IMR-90 (cell line): Measurements from ENCODE around the gene HCN2. TPM values are rescaled to one million over a fixed set of nuclear protein-coding genes. Genes with fewer than 3 reads are reported as not detected.

Experiments used
- ATAC-seq: fragments of 200-7000 bp; cut with Tn5 transposase; 2 replicates; pipeline ENCODE4 v1.9.1; 2020; ENCODE audit warnings: low read depth, mild to moderate bottlenecking, moderate library complexity
- BruUV-seq: library from RNA; stranded (reverse); fragments of 400-500 nt; replicated peaks from 2 replicates; lab custom pipeline; 2021; lab: Mats Ljungman, UMichigan
- CTCF ChIA-PET: fragments of 300-600 bp; formaldehyde crosslinking; extraction: SDS; loops from one replicate; lab custom pipeline; 2021; ENCODE audit warnings: antibody characterized with exemption; lab: Yijun Ruan, JAX
- POLR2A ChIA-PET: fragments of 300-600 bp; sonication (Branson Sonifier 250); formaldehyde crosslinking; loops from one replicate; lab custom pipeline; 2022; ENCODE audit warnings: antibody characterized with exemption; ENCODE audit not compliant: unreplicated experiment; lab: Charles Lee
- DNase-seq: peaks from one replicate; pipeline ENCODE4 v3.0.0; 2013
- H2AFZ ChIP-seq: replicated peaks from 2 replicates; pipeline ENCODE3; 2013; ENCODE audit warnings: low read length, mild to moderate bottlenecking; ENCODE audit not compliant: poor library complexity
- H2AK5ac ChIP-seq: 2 replicates; pipeline ENCODE4 v1.6.1; 2013; ENCODE audit warnings: low read depth, low read length, inconsistent platforms
- H2AK9ac ChIP-seq: replicated peaks from 2 replicates; pipeline ENCODE3; 2013; ENCODE audit warnings: mild to moderate bottlenecking, low read depth, low read length, moderate library complexity; ENCODE audit not compliant: poor library complexity
- H2BK120ac ChIP-seq: 2 replicates; pipeline ENCODE4 v1.6.1; 2013; ENCODE audit warnings: low read depth, low read length, inconsistent platforms
- H2BK15ac ChIP-seq: 3 replicates; pipeline ENCODE4 v1.6.1; 2013; ENCODE audit warnings: low read depth, low read length, inconsistent platforms
- H2BK20ac ChIP-seq: 2 replicates; pipeline ENCODE4 v1.6.1; 2013; ENCODE audit warnings: low read depth, mild to moderate bottlenecking, inconsistent platforms, low read length, moderate library complexity
- H2BK5ac ChIP-seq: 2 replicates; pipeline ENCODE4 v1.6.1; 2013; ENCODE audit warnings: mild to moderate bottlenecking, low read depth, low read length, inconsistent platforms; ENCODE audit not compliant: poor library complexity, severe bottlenecking
- H3K14ac ChIP-seq: replicated peaks from 2 replicates; pipeline ENCODE4 v1.6.1; 2013; ENCODE audit warnings: low read depth, low read length, inconsistent platforms
- H3K18ac ChIP-seq: 2 replicates; pipeline ENCODE4 v1.6.1; 2013; ENCODE audit warnings: low read depth, low read length, control low read depth
- H3K23ac ChIP-seq: 2 replicates; pipeline ENCODE4 v1.6.1; 2013; ENCODE audit warnings: low read depth, low read length, inconsistent platforms
- H3K27ac ChIP-seq: 2 replicates; pipeline ENCODE4 v1.5.1; 2013; ENCODE audit warnings: mild to moderate bottlenecking, control low read depth, low read length; ENCODE audit not compliant: insufficient read depth
- H3K27me3 ChIP-seq: 2 replicates; pipeline ENCODE4 v1.6.1; 2013; ENCODE audit warnings: low read length; ENCODE audit not compliant: control insufficient read depth, insufficient read depth
- H3K36me3 ChIP-seq: 2 replicates; pipeline ENCODE4 v1.6.1; 2013; ENCODE audit warnings: low read length, mixed read lengths; ENCODE audit not compliant: control insufficient read depth, insufficient read depth
- H3K4ac ChIP-seq: 2 replicates; pipeline ENCODE4 v1.6.1; 2013; ENCODE audit warnings: low read depth, low read length, inconsistent platforms
- H3K4me1 ChIP-seq: 2 replicates; pipeline ENCODE4 v1.6.1; 2013; ENCODE audit warnings: low read length, mixed read lengths; ENCODE audit not compliant: control insufficient read depth, insufficient read depth
- H3K4me2 ChIP-seq: 2 replicates; pipeline ENCODE4 v1.6.1; 2013; ENCODE audit warnings: low read depth, mild to moderate bottlenecking, control low read depth, low read length, moderate library complexity
- H3K4me3 ChIP-seq: 2 replicates; pipeline ENCODE4 v1.5.1; 2013; ENCODE audit warnings: low read depth, mild to moderate bottlenecking, control low read depth, low read length, moderate library complexity; ENCODE audit not compliant: insufficient read depth
- H3K56ac ChIP-seq: 2 replicates; pipeline ENCODE4 v1.6.1; 2013; ENCODE audit warnings: low read length, inconsistent platforms; ENCODE audit not compliant: insufficient read depth; ENCODE audit errors: extremely low read depth
- H3K79me1 ChIP-seq, 2 experiments: 2 replicates each; pipeline ENCODE4 v1.6.1; 2013; ENCODE audit warnings: low read length in 2 of 2, inconsistent platforms in 1 of 2, low read depth in 1 of 2
- H3K9ac ChIP-seq: 2 replicates; pipeline ENCODE4 v1.6.1; 2013; ENCODE audit warnings: low read depth, low read length, control low read depth
- H3K9me1 ChIP-seq: 2 replicates; pipeline ENCODE4 v1.6.1; 2013; ENCODE audit warnings: low read length, inconsistent platforms; ENCODE audit not compliant: insufficient read depth
- H3K9me3 ChIP-seq: 2 replicates; pipeline ENCODE4 v1.6.1; 2013; ENCODE audit warnings: low read length; ENCODE audit not compliant: control insufficient read depth, insufficient read depth
- H4K20me1 ChIP-seq: 2 replicates; pipeline ENCODE4 v1.6.1; 2013; ENCODE audit warnings: low read length, inconsistent platforms; ENCODE audit not compliant: insufficient read depth
- H4K5ac ChIP-seq: 2 replicates; pipeline ENCODE4 v1.6.1; 2013; ENCODE audit warnings: mild to moderate bottlenecking, low read depth, low read length, control low read depth
- H4K8ac ChIP-seq, 2 experiments: 2 replicates each; pipeline ENCODE4 v1.6.1; 2013; ENCODE audit warnings: low read depth in 2 of 2, low read length in 2 of 2, control low read depth in 1 of 2, inconsistent platforms in 1 of 2
- H4K91ac ChIP-seq: 2 replicates; pipeline ENCODE4 v1.6.1; 2013; ENCODE audit warnings: low read depth, low read length, inconsistent platforms; ENCODE audit not compliant: insufficient read depth
- BHLHE40 ChIP-seq: fragments of 150-350 bp; IDR thresholded peaks from 2 replicates; pipeline ENCODE4 v1.6.1; 2016; ENCODE audit warnings: mild to moderate bottlenecking, low read depth, low read length
- CHD1 ChIP-seq: IDR thresholded peaks from 2 replicates; pipeline ENCODE4 v1.6.1; 2012; ENCODE audit warnings: low read depth, low read length, improper control_type of control experiment
- ELK1 ChIP-seq: fragments of 150-350 bp; IDR thresholded peaks from 2 replicates; pipeline ENCODE4 v1.6.1; 2016; ENCODE audit warnings: low read depth, mild to moderate bottlenecking, low read length, moderate library complexity, borderline replicate concordance
- FOS ChIP-seq: fragments of 150-350 bp; IDR thresholded peaks from 2 replicates; pipeline ENCODE4 v1.6.1; 2016; ENCODE audit warnings: low read depth, low read length
- MAFK ChIP-seq: IDR thresholded peaks from 2 replicates; pipeline ENCODE4 v1.6.1; 2012; ENCODE audit warnings: low read depth, low read length, improper control_type of control experiment
- MAZ ChIP-seq: IDR thresholded peaks from 2 replicates; pipeline ENCODE4 v1.6.1; 2012; ENCODE audit warnings: low read depth, mild to moderate bottlenecking, low read length, improper control_type of control experiment, moderate library complexity, borderline replicate concordance
- MXI1 ChIP-seq: IDR thresholded peaks from 2 replicates; pipeline ENCODE4 v1.6.1; 2012; ENCODE audit warnings: low read depth, mild to moderate bottlenecking, low read length, moderate library complexity, borderline replicate concordance
- NFE2L2 ChIP-seq: fragments of 150-350 bp; IDR thresholded peaks from 2 replicates; pipeline ENCODE4 v1.6.1; 2016; ENCODE audit warnings: low read depth, mild to moderate bottlenecking, low read length
- POLR2A ChIP-seq: IDR thresholded peaks from 2 replicates; pipeline ENCODE4 v1.6.1; 2012; ENCODE audit warnings: mild to moderate bottlenecking, low read depth, low read length
- RAD21 ChIP-seq: IDR thresholded peaks from 2 replicates; pipeline ENCODE4 v1.6.1; 2012; ENCODE audit warnings: low read length, improper control_type of control experiment
- RCOR1 ChIP-seq: IDR thresholded peaks from 2 replicates; pipeline ENCODE4 v1.6.1; 2012; ENCODE audit warnings: mild to moderate bottlenecking, low read length, improper control_type of control experiment; ENCODE audit not compliant: insufficient replicate concordance
- RFX5 ChIP-seq: IDR thresholded peaks from 2 replicates; pipeline ENCODE4 v1.8.0; 2012; ENCODE audit warnings: low read depth, mild to moderate bottlenecking, low read length, moderate library complexity
- SMC3 ChIP-seq: fragments of 150-350 bp; IDR thresholded peaks from 2 replicates; pipeline ENCODE4 v1.6.1; 2016; ENCODE audit warnings: low read depth, mild to moderate bottlenecking, antibody characterized with exemption, low read length, moderate library complexity
- USF2 ChIP-seq: fragments of 150-350 bp; IDR thresholded peaks from 2 replicates; pipeline ENCODE4 v1.6.1; 2017; ENCODE audit warnings: mild to moderate bottlenecking, antibody characterized with exemption, low read length, low read depth
- WGBS, 2 experiments: methylation state at CpG; one replicate each; pipeline versions ENCODE4 v1.1.5 to v1.1.7; 2013; ENCODE audit warnings: missing lambda C conversion rate in 2 of 2; ENCODE audit not compliant: insufficient read length in 1 of 2; ENCODE audit errors: extremely low coverage in 2 of 2; 5-methylcytosine and 5-hydroxymethylcytosine counted together
- dilution Hi-C: fragments of 300-500 bp; cut with HindIII; formaldehyde crosslinking; loops from one replicate; pipeline ENCODE4 v1.14.3; 2018; ENCODE audit warnings: low sequenced_read_pairs; ENCODE audit not compliant: unreplicated experiment
- in situ Hi-C: fragments of 300-500 bp; cut with MboI; formaldehyde crosslinking; loops from 3 replicates; pipeline ENCODE4 v1.14.3; 2019; ENCODE audit warnings: low sequenced_read_pairs, inconsistent platforms, mixed read lengths
- intact Hi-C: fragments of 100-400 bp; cut with micrococcal nuclease; formaldehyde crosslinking; loops from 2 replicates; pipeline ENCODE4 v1.10.0; 2022
- polyA plus RNA-seq, 3 experiments: library from polyadenylated mRNA; depleted of rRNA; stranded (reverse); fragments of >200 nt; gene quantifications; 2 replicates each; pipeline ENCODE4 v1.2.3, GENCODE V29; 2012; ENCODE audit warnings: low replicate concordance in 1 of 3
- total RNA-seq: library from RNA; depleted of rRNA; stranded (reverse); fragments of >200 nt; gene quantifications from 2 replicates; pipeline ENCODE4 v1.2.3, GENCODE V29; 2012

HCN2 gene
- total and polyA plus RNA-seq, 2 of the 4 experiments (the other 2 are of a cell fraction): 0.72 to 2.6 TPM

GRCh38 chr19:610071-610800, 20.6 kb downstream of the HCN2 start:
- H3K9me1 ChIP-seq: peaks cover 7% of the 10 kb centered on the region
- no peak for TF ChIP-seq MXI1
- no peak for TF ChIP-seq MAFK
- TF ChIP-seq CHD1: no peak
- no peak for TF ChIP-seq RCOR1
- no peak for TF ChIP-seq USF2
- no peak for TF ChIP-seq BHLHE40
- no peak for TF ChIP-seq RFX5
- TF ChIP-seq RAD21: no peak
- TF ChIP-seq POLR2A: no peak
- TF ChIP-seq NFE2L2: no peak
- no peak for TF ChIP-seq MAZ
- no peak for TF ChIP-seq ELK1
- no peak for TF ChIP-seq SMC3
- no peak for TF ChIP-seq FOS
- H4K20me1 ChIP-seq: peaks cover 12% of the 10 kb centered on the region
- no peaks in the 10 kb centered on the region; the same call in 1 of the 2 replicates for H3K27me3 ChIP-seq
- no peak overlapping the region for H3K23ac ChIP-seq
- H3K14ac ChIP-seq: no peak overlapping the region
- BruUV-seq: no TSS peak
- H2BK20ac ChIP-seq: no peak overlapping the region
- intact Hi-C loops: loop anchor here (2.0 kb wide), 1 partner anchor 23 kb away; the partner anchor contains the start of gene POLRMT
- no peak overlapping the region for H2AK9ac ChIP-seq
- ChIA-PET CTCF (no interaction called here), POLR2A (no interaction called here)
- H3K27ac ChIP-seq: no peak overlapping the region; the same call in 1 of the 2 replicates
- H4K8ac ChIP-seq: peak overlapping the region; percentile 48 to 53; a peak in 2 of 4 replicates
- no peaks in the 10 kb centered on the region for H3K36me3 ChIP-seq
- dilution Hi-C loops: no loop called here
- H2BK5ac ChIP-seq: peak overlapping the region; percentile 15
- no peak for ATAC-seq
- no peaks in the 10 kb centered on the region for H3K9me3 ChIP-seq
- H3K56ac ChIP-seq: no peak overlapping the region
- no peak for DNase-seq
- H3K4me3 ChIP-seq: no peak overlapping the region
- H3K4me1 ChIP-seq: peaks cover 10% of the 10 kb centered on the region
- no peak overlapping the region; the same call in 1 of the 2 replicates for H4K91ac ChIP-seq
- H4K5ac ChIP-seq: no peak overlapping the region
- peak overlapping the region; percentile 84 for H2AFZ ChIP-seq
- peak overlapping the region; percentile 7 for H2BK120ac ChIP-seq
- in situ Hi-C loops: no loop called here
- no peak overlapping the region for H3K18ac ChIP-seq
- no peak overlapping the region for H2BK15ac ChIP-seq
- H3K4ac ChIP-seq: peak overlapping the region; percentile 92; the same call in 1 of the 2 replicates
- peak overlapping the region; percentile 63; the same call in 1 of the 2 replicates for H2AK5ac ChIP-seq
- H3K9ac ChIP-seq: no peak overlapping the region
- no peak overlapping the region for H3K4me2 ChIP-seq
- no peaks in the 10 kb centered on the region for H3K79me1 ChIP-seq
- WGBS, 2 experiments: 84% methylated on average over 6 of the region's 38 CpGs; no CpG with 5 or more reads in 1 of the 2 experiments
